H1 (cell line): ENCODE data around the gene CSF3R. TPM values are rescaled to one million over a fixed set of nuclear protein-coding genes. Genes with fewer than 3 reads are reported as not detected.

ENCODE experiments used
- CTCF ChIA-PET: fragments of 300-600 bp; sonication (Branson Sonifier 250); formaldehyde crosslinking; loops from one replicate; lab custom pipeline; 2021; ENCODE audit not compliant: partially characterized antibody; lab: Charles Lee
- POLR2A ChIA-PET: fragments of 300-600 bp; sonication (Branson Sonifier 250); formaldehyde crosslinking; loops from one replicate; lab custom pipeline; 2021; ENCODE audit warnings: inconsistent platforms; ENCODE audit not compliant: partially characterized antibody; lab: Charles Lee
- DNase-seq, 2 experiments: peaks; one replicate each; pipeline versions ENCODE4 v3.0.0 to v3.0.0-alpha.2; 2010 to 2022; ENCODE audit warnings: low spot score in 2 of 2, low read depth in 1 of 2, mixed read lengths in 1 of 2
- FAIRE-seq: peaks from 2 replicates; lab custom pipeline; 2011; peaks lifted over from hg19 to GRCh38; lab: Jason Lieb, UNC
- H2AFZ ChIP-seq: 2 replicates; pipeline ENCODE4 v1.8.1; 2012; ENCODE audit warnings: low read length, inconsistent platforms
- H2AK5ac ChIP-seq: 2 replicates; pipeline ENCODE4 v1.6.1; 2013; ENCODE audit warnings: low read depth, low read length
- H2BK120ac ChIP-seq: replicated peaks from 2 replicates; pipeline ENCODE3; 2013; ENCODE audit warnings: low read depth, low read length, inconsistent platforms
- H2BK12ac ChIP-seq: 2 replicates; pipeline ENCODE4 v1.6.1; 2013; ENCODE audit warnings: low read depth, low read length
- H2BK15ac ChIP-seq: 2 replicates; pipeline ENCODE4 v1.6.1; 2013; ENCODE audit warnings: low read length
- H2BK20ac ChIP-seq: 2 replicates; pipeline ENCODE4 v1.6.1; 2013; ENCODE audit warnings: low read length
- H2BK5ac ChIP-seq: 2 replicates; pipeline ENCODE4 v1.6.1; 2013; ENCODE audit warnings: low read depth, low read length
- H3K14ac ChIP-seq: 2 replicates; pipeline ENCODE4 v1.6.1; 2013; ENCODE audit warnings: inconsistent platforms; ENCODE audit not compliant: insufficient read length
- H3K18ac ChIP-seq: 2 replicates; pipeline ENCODE4 v1.6.1; 2013; ENCODE audit warnings: low read length; ENCODE audit errors: extremely low read depth
- H3K23ac ChIP-seq: 2 replicates; pipeline ENCODE4 v1.6.1; 2013; ENCODE audit warnings: inconsistent platforms; ENCODE audit not compliant: insufficient read length
- H3K23me2 ChIP-seq: 2 replicates; pipeline ENCODE4 v1.6.1; 2013; ENCODE audit warnings: low read depth, low read length
- H3K27ac ChIP-seq: 2 replicates; pipeline ENCODE4 v1.6.1; 2011; ENCODE audit warnings: low read depth, low read length, inconsistent platforms
- H3K27me3 ChIP-seq, 4 experiments: replicated peaks in 1 of 4; 1 replicate in 1 of 4; 2 replicates in 3 of 4; pipeline versions ENCODE4 v1.6.1 to v1.8.1; 2011 to 2013; ENCODE audit warnings: low read length in 3 of 4, mild to moderate bottlenecking in 3 of 4, inconsistent platforms in 2 of 4, mixed read lengths in 2 of 4, moderate library complexity in 1 of 4; ENCODE audit not compliant: control insufficient read depth in 3 of 4, insufficient read depth in 3 of 4; ENCODE audit errors: extremely low read depth in 1 of 4
- H3K36me3 ChIP-seq, 4 experiments: 2 replicates each; pipeline versions ENCODE4 v1.6.1 to v1.8.1; 2011 to 2013; ENCODE audit warnings: mild to moderate bottlenecking in 4 of 4, low read length in 3 of 4, moderate library complexity in 2 of 4, control low read depth in 1 of 4, inconsistent platforms in 1 of 4; ENCODE audit not compliant: insufficient read depth in 4 of 4, control insufficient read depth in 2 of 4
- H3K4ac ChIP-seq: replicated peaks from 2 replicates; pipeline ENCODE3; 2013; ENCODE audit warnings: low read length, low read depth, mixed read lengths, inconsistent platforms; ENCODE audit not compliant: insufficient read length
- H3K4me1 ChIP-seq, 4 experiments: replicated peaks in 1 of 4; 1 replicate in 1 of 4; 2 replicates in 3 of 4; pipeline versions ENCODE4 v1.6.1 to v1.8.1; 2011 to 2013; ENCODE audit warnings: low read length in 3 of 4, inconsistent platforms in 2 of 4, mixed read lengths in 1 of 4; ENCODE audit not compliant: insufficient read depth in 4 of 4, control insufficient read depth in 3 of 4
- H3K4me2 ChIP-seq, 2 experiments: 2 replicates each; pipeline versions ENCODE4 v1.6.1 to v1.8.1; 2011 to 2013; ENCODE audit warnings: low read depth in 2 of 2, low read length in 2 of 2, control low read depth in 1 of 2, inconsistent platforms in 1 of 2, mild to moderate bottlenecking in 1 of 2; ENCODE audit not compliant: insufficient read depth in 1 of 2
- H3K4me3 ChIP-seq, 4 experiments: fragments of 200-600, 300-600 bp in 1 of 4; sonication (generic), shearing (Covaris generic), sonication (Bioruptor Twin) in 1 of 4; 2 replicates each; pipeline versions ENCODE4 v1.5.1 to v1.8.1; 2011 to 2016; ENCODE audit warnings: low read length in 4 of 4, low read depth in 3 of 4, control low read depth in 2 of 4, inconsistent platforms in 2 of 4, mild to moderate bottlenecking in 2 of 4, mixed read lengths in 1 of 4, moderate library complexity in 1 of 4; ENCODE audit not compliant: insufficient read depth in 2 of 4; ENCODE audit errors: extremely low read depth in 1 of 4
- H3K56ac ChIP-seq: replicated peaks from 2 replicates; pipeline ENCODE3; 2013; ENCODE audit warnings: low read depth, mild to moderate bottlenecking, mixed read lengths, low read length, inconsistent platforms; ENCODE audit not compliant: insufficient read length
- H3K79me1 ChIP-seq: 2 replicates; pipeline ENCODE4 v1.6.1; 2013; ENCODE audit warnings: low read depth, low read length, control low read depth
- H3K79me2 ChIP-seq, 2 experiments: 2 replicates each; pipeline versions ENCODE4 v1.6.1 to v1.8.1; 2012 to 2013; ENCODE audit warnings: low read length in 2 of 2, mild to moderate bottlenecking in 2 of 2, inconsistent platforms in 1 of 2; ENCODE audit not compliant: insufficient read depth in 2 of 2, control insufficient read depth in 1 of 2
- H3K9ac ChIP-seq, 4 experiments: replicated peaks in 1 of 4; 1 replicate in 1 of 4; 2 replicates in 3 of 4; pipeline versions ENCODE4 v1.6.1 to v1.8.1; 2011 to 2013; ENCODE audit warnings: low read depth in 3 of 4, low read length in 3 of 4, control low read depth in 2 of 4, mild to moderate bottlenecking in 2 of 4, moderate library complexity in 2 of 4, inconsistent platforms in 1 of 4; ENCODE audit errors: extremely low read depth in 1 of 4
- H3K9me3 ChIP-seq, 2 experiments: 2 replicates each; pipeline versions ENCODE4 v1.6.1 to v1.8.1; 2012 to 2013; ENCODE audit warnings: mild to moderate bottlenecking in 2 of 2, moderate library complexity in 2 of 2, control low read depth in 1 of 2, inconsistent platforms in 1 of 2, low read depth in 1 of 2, low read length in 1 of 2, mixed read lengths in 1 of 2; ENCODE audit not compliant: insufficient read depth in 2 of 2
- H4K20me1 ChIP-seq, 2 experiments: replicated peaks in 1 of 2; 2 replicates each; pipeline versions ENCODE3 to v1.8.1; 2011 to 2013; ENCODE audit warnings: inconsistent platforms in 2 of 2, low read length in 2 of 2, mild to moderate bottlenecking in 1 of 2; ENCODE audit not compliant: insufficient read depth in 2 of 2, control insufficient read depth in 1 of 2
- H4K5ac ChIP-seq: 2 replicates; pipeline ENCODE4 v1.6.1; 2013; ENCODE audit warnings: low read length, low read depth, mixed read lengths, inconsistent platforms; ENCODE audit not compliant: insufficient read length
- H4K8ac ChIP-seq: 2 replicates; pipeline ENCODE4 v1.8.0; 2013; ENCODE audit warnings: mild to moderate bottlenecking, moderate library complexity, low read length, inconsistent platforms; ENCODE audit not compliant: insufficient read depth; ENCODE audit errors: extremely low read depth
- H4K91ac ChIP-seq: replicated peaks from 2 replicates; pipeline ENCODE3; 2013; ENCODE audit warnings: low read length, mixed read lengths, inconsistent platforms; ENCODE audit not compliant: insufficient read length
- ASH2L ChIP-seq: fragments of 200-600, 300-600 bp; sonication (generic); IDR thresholded peaks from one replicate; pipeline ENCODE4 v1.7.1; 2017; ENCODE audit warnings: low read length
- RAD21 ChIP-seq, 2 experiments: IDR thresholded peaks in 1 of 2; conservative IDR thresholded peaks in 1 of 2; 2 replicates each; pipeline ENCODE4 v1.6.1; 2011; ENCODE audit warnings: low read depth in 2 of 2, low read length in 2 of 2, improper control_type of control experiment in 1 of 2, inconsistent platforms in 1 of 2, mild to moderate bottlenecking in 1 of 2, moderate library complexity in 1 of 2
- RNF2 ChIP-seq: fragments of 200-900, 300-1000 bp; sonication (generic); IDR thresholded peaks from 2 replicates; pipeline ENCODE4 v1.7.1; 2016; ENCODE audit warnings: borderline replicate concordance, low read depth, mild to moderate bottlenecking, antibody characterized with exemption, low read length; ENCODE audit not compliant: poor library complexity, severe bottlenecking; ENCODE audit errors: missing control alignments
- SRF ChIP-seq: IDR thresholded peaks from 2 replicates; pipeline ENCODE4 v1.6.1; 2011; ENCODE audit warnings: mild to moderate bottlenecking, low read depth, low read length, moderate library complexity
- TBP ChIP-seq: IDR thresholded peaks from 2 replicates; pipeline ENCODE4 v1.6.1; 2011; ENCODE audit warnings: low read depth, low read length, improper control_type of control experiment
- polyA plus RNA-seq, 7 experiments: library from polyadenylated mRNA; depleted of rRNA in 3 of 7; stranded (reverse) in 5 of 7; unstranded in 2 of 7; fragments of >200 nt in 5 of 7; fragments of 200-250 nt in 2 of 7; gene quantifications; 1 replicate in 5 of 7; 2 replicates in 1 of 7; 4 replicates in 1 of 7; pipeline versions ENCODE4 v1.2.1 to v1.2.3, GENCODE V29; 2011 to 2013; ENCODE audit warnings: missing spikeins in 2 of 7, mixed read lengths in 2 of 7
- total RNA-seq: library from RNA; stranded (reverse); fragmentation: NEBNext Ultra II Directional; extraction: Animal tissue kit (Norgen Biotek cat#: 25700); gene quantifications from 2 replicates; pipeline ENCODE4 v1.2.1, GENCODE V29; 2021
- TF ChIP-seq, protein P1 (sequence below): IDR thresholded peaks from 2 replicates; pipeline ENCODE4 v1.6.1; 2012; ENCODE audit warnings: low read length, inconsistent platforms
- TF ChIP-seq, protein P2 (sequence below): IDR thresholded peaks from 2 replicates; pipeline ENCODE4 v1.6.1; 2012; ENCODE audit warnings: inconsistent platforms
- TF ChIP-seq, protein P3 (sequence below), 3 experiments: IDR thresholded peaks; 1 replicate in 2 of 3; 2 replicates in 1 of 3; pipeline versions ENCODE4 v1.5.1 to v1.6.1; 2011; ENCODE audit warnings: low read length in 3 of 3, mild to moderate bottlenecking in 3 of 3, inconsistent platforms in 2 of 3, low read depth in 1 of 3, moderate library complexity in 1 of 3; ENCODE audit not compliant: insufficient read depth in 1 of 3; ENCODE audit errors: control extremely low read depth in 1 of 3

Gene CSF3R
- total and polyA plus RNA-seq, 2 of the 8 experiments (the other 6 are each of a cell fraction or from before 2014, with no cell fraction given): not detected

DNA sequence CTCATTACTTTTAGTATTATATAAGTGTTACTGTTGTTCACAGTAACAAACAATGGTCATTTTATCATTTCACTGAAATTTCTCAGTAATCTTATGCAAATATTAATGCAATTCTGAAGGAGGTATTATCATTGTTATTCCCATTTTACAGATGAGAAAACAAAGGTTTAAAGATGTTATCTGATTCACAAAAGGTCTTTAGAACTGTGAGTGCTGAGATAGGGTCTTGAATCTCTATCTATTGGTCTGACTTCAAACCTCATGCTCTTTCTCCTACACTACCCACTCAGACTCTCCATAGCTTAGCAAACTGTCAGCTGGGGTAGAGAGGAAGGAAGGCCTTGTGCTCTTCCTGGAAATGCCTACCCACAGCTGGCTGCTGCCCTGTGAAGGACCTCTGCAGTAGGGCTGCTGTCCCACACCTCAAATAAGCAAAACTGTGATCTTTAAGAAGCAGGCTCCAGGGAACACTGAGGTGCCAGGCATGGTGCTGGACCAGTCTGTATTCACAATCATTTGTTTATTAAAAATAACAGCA is 26.3 kb downstream of the CSF3R start:
- Histone ChIP-seq H3K23me2 (no peaks in the 10 kb centered on the region), H3K27me3 (no peaks in the 10 kb centered on the region), H2BK5ac (no peak overlapping the region), H4K5ac (no peak overlapping the region), H4K91ac (no peak overlapping the region), H4K8ac (no peak overlapping the region), H3K18ac (no peak overlapping the region), H4K20me1 (peaks cover 0 to 3% of the 10 kb centered on the region in 2 experiments), H3K9me3 (no peaks in the 10 kb centered on the region), H3K79me1 (no peaks in the 10 kb centered on the region), H3K36me3 (peaks cover 33 to 54% (median 49%) of the 10 kb centered on the region in 4 experiments), H3K79me2 (no peaks in the 10 kb centered on the region), H3K14ac (no peak overlapping the region), H3K9ac (no peak overlapping the region), H3K27ac (no peak overlapping the region), H2BK120ac (no peak overlapping the region), H3K4me2 (no peak overlapping the region), H3K23ac (no peak overlapping the region), H2BK12ac (no peak overlapping the region), H2AFZ (no peak overlapping the region), H3K56ac (no peak overlapping the region), H2AK5ac (no peak overlapping the region), H2BK15ac (no peak overlapping the region), H3K4me3 (no peak overlapping the region), H3K4me1 (no peaks in the 10 kb centered on the region), H3K4ac (no peak overlapping the region), H2BK20ac (no peak overlapping the region)
- POLR2A ChIA-PET: interaction anchor here (0.6 to 1.0 kb wide), 2 partner anchors 96 to 876 kb away, joined by 3 read pairs; no protein-coding TSS in a partner anchor
- CTCF ChIA-PET: interaction anchor here (0.7 kb wide), 1 partner anchor 30 kb away, joined by 3 read pairs; no protein-coding TSS in a partner anchor
- DNase-seq (no peak), FAIRE-seq (no peak)
- TF ChIP-seq, protein P1, sequence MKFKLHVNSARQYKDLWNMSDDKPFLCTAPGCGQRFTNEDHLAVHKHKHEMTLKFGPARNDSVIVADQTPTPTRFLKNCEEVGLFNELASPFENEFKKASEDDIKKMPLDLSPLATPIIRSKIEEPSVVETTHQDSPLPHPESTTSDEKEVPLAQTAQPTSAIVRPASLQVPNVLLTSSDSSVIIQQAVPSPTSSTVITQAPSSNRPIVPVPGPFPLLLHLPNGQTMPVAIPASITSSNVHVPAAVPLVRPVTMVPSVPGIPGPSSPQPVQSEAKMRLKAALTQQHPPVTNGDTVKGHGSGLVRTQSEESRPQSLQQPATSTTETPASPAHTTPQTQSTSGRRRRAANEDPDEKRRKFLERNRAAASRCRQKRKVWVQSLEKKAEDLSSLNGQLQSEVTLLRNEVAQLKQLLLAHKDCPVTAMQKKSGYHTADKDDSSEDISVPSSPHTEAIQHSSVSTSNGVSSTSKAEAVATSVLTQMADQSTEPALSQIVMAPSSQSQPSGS: no peak
- no peak for TF ChIP-seq ASH2L
- TF ChIP-seq, protein P2, sequence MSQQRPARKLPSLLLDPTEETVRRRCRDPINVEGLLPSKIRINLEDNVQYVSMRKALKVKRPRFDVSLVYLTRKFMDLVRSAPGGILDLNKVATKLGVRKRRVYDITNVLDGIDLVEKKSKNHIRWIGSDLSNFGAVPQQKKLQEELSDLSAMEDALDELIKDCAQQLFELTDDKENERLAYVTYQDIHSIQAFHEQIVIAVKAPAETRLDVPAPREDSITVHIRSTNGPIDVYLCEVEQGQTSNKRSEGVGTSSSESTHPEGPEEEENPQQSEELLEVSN: no peak
- TF ChIP-seq, protein P3, sequence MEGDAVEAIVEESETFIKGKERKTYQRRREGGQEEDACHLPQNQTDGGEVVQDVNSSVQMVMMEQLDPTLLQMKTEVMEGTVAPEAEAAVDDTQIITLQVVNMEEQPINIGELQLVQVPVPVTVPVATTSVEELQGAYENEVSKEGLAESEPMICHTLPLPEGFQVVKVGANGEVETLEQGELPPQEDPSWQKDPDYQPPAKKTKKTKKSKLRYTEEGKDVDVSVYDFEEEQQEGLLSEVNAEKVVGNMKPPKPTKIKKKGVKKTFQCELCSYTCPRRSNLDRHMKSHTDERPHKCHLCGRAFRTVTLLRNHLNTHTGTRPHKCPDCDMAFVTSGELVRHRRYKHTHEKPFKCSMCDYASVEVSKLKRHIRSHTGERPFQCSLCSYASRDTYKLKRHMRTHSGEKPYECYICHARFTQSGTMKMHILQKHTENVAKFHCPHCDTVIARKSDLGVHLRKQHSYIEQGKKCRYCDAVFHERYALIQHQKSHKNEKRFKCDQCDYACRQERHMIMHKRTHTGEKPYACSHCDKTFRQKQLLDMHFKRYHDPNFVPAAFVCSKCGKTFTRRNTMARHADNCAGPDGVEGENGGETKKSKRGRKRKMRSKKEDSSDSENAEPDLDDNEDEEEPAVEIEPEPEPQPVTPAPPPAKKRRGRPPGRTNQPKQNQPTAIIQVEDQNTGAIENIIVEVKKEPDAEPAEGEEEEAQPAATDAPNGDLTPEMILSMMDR (IDR thresholded peaks at IDR 0.05; ENCODE audit: control extremely low read depth in 1 of 3, insufficient read depth in 1 of 3, low read depth in 1 of 3, low read length in 3 of 3): no peak
- TF ChIP-seq RNF2: no peak
- no peak for TF ChIP-seq RAD21 (IDR thresholded peaks at IDR 0.05 in 1 of 2, conservative IDR thresholded peaks at IDR 0.05 in 1 of 2; ENCODE audit: low read depth in 2 of 2, low read length in 2 of 2)
- TF ChIP-seq SRF: no peak
- no peak for TF ChIP-seq TBP
